Urinary bladder (tissue), 4 donors: ENCODE results near the gene ALDH3B2. TPM values are rescaled to one million over a fixed set of nuclear protein-coding genes. Genes with fewer than 3 reads are reported as not detected.

Source experiments
- DNase-seq: peaks from one replicate; pipeline ENCODE4 v3.0.0-alpha.2; 2015; ENCODE audit errors: extremely low spot score
- H3K27ac ChIP-seq: one replicate; pipeline ENCODE4 v1.5.1; 2013; ENCODE audit warnings: low read depth, mild to moderate bottlenecking, moderate library complexity
- H3K36me3 ChIP-seq: one replicate; pipeline ENCODE4 v1.6.1; 2013; ENCODE audit warnings: mild to moderate bottlenecking, moderate library complexity; ENCODE audit not compliant: insufficient read depth
- H3K4me1 ChIP-seq: one replicate; pipeline ENCODE4 v1.6.1; 2013; ENCODE audit warnings: mild to moderate bottlenecking, moderate library complexity; ENCODE audit not compliant: insufficient read depth
- H3K4me3 ChIP-seq: one replicate; pipeline ENCODE4 v1.5.1; 2013; ENCODE audit warnings: low read depth, low read length
- WGBS: extraction: QIAGEN DNeasy Blood & Tissue Kit; methylation state at CpG from one replicate; pipeline ENCODE4 v1.1.7; 2013; 5-methylcytosine and 5-hydroxymethylcytosine counted together
- polyA plus RNA-seq: library from polyadenylated mRNA; stranded (reverse); fragments of 200-250 nt; gene quantifications from one replicate; pipeline ENCODE4 v1.2.3, GENCODE V29; 2013
- total RNA-seq: library from RNA; depleted of rRNA; stranded (reverse); fragments of >200 nt; gene quantifications from one replicate; pipeline ENCODE4 v1.2.3, GENCODE V29; 2014
- donor health status: healthy with polysubstance abuse.
- donor health status: healthy.

ALDH3B2 gene
- total and polyA plus RNA-seq, 2 donors, result 1.7 to 2.6 TPM

GRCh38 chr11:67647471-67647870 is 27.0 kb downstream of the ALDH3B2 start:
- Histone ChIP-seq H3K4me3 (no peak overlapping the region), H3K36me3 (no peaks in the 10 kb centered on the region), H3K4me1 (no peaks in the 10 kb centered on the region), H3K27ac (no peak overlapping the region)
- WGBS, result 75% methylated on average over 15 of the region's 15 CpGs
- no peak for DNase-seq

- no peaks in the 10 kb centered on the region for H3K4me1 ChIP-seq
- WGBS, result 84% methylated on average over 24 of the region's 24 CpGs
- no peak for DNase-seq
- H3K36me3 ChIP-seq, result no peaks in the 10 kb centered on the region
- no peak overlapping the region for H3K27ac ChIP-seq
- no peak overlapping the region for H3K4me3 ChIP-seq
Observed at GRCh38 chr11:67646535-67647336, 27.7 kb downstream of the ALDH3B2 start.

GRCh38 chr11:67645521-67646461 is 28.6 kb downstream of the ALDH3B2 start:
- Histone ChIP-seq H3K4me1 (no peaks in the 10 kb centered on the region), H3K27ac (no peak overlapping the region), H3K4me3 (no peak overlapping the region), H3K36me3 (no peaks in the 10 kb centered on the region)
- 81% methylated on average over 24 of the region's 24 CpGs for WGBS
- DNase-seq, result no peak

- Histone ChIP-seq H3K4me1 (no peaks in the 10 kb centered on the region), H3K4me3 (no peak overlapping the region), H3K27ac (no peak overlapping the region), H3K36me3 (no peaks in the 10 kb centered on the region)
- DNase-seq, result no peak
- 88% methylated on average over 22 of the region's 22 CpGs for WGBS
Observed at GRCh38 chr11:67644472-67645418, 29.7 kb downstream of the ALDH3B2 start.

GRCh38 chr11:67644042-67644441 is 30.4 kb downstream of the ALDH3B2 start:
- Histone ChIP-seq H3K4me1 (no peaks in the 10 kb centered on the region), H3K36me3 (no peaks in the 10 kb centered on the region), H3K27ac (no peak overlapping the region), H3K4me3 (no peak overlapping the region)
- 87% methylated on average over 5 of the region's 5 CpGs for whole genome bisulfite sequencing
- no peak for DNase-seq

GRCh38 chr11:67642173-67643120 is 32.0 kb downstream of the ALDH3B2 start:
- no peaks in the 10 kb centered on the region for H3K4me1 ChIP-seq
- H3K36me3 ChIP-seq, result no peaks in the 10 kb centered on the region
- H3K4me3 ChIP-seq, result no peak overlapping the region
- no peak overlapping the region for H3K27ac ChIP-seq
- WGBS, result 89% methylated on average over 15 of the region's 15 CpGs
- no peak for DNase-seq

- Histone ChIP-seq H3K36me3 (no peaks in the 10 kb centered on the region), H3K4me3 (no peak overlapping the region), H3K27ac (no peak overlapping the region), H3K4me1 (no peaks in the 10 kb centered on the region)
- DNase-seq, result no peak
- WGBS, result 80% methylated on average over 28 of the region's 28 CpGs
Observed at GRCh38 chr11:67641338-67642172, 32.9 kb downstream of the ALDH3B2 start.

- DNase-seq, result no peak
- Histone ChIP-seq H3K36me3 (no peaks in the 10 kb centered on the region), H3K4me1 (no peaks in the 10 kb centered on the region), H3K27ac (no peak overlapping the region), H3K4me3 (no peak overlapping the region)
- WGBS, result 70% methylated on average over 12 of the region's 12 CpGs
Observed at GRCh38 chr11:67640758-67641337, 33.6 kb downstream of the ALDH3B2 start.

- WGBS, result 46% methylated on average over 23 of the region's 23 CpGs
- no peak overlapping the region for H3K27ac ChIP-seq
- DNase-seq, result no peak
- H3K4me1 ChIP-seq, result no peaks in the 10 kb centered on the region
- no peak overlapping the region for H3K4me3 ChIP-seq
- H3K36me3 ChIP-seq, result no peaks in the 10 kb centered on the region
Observed at GRCh38 chr11:67640021-67640757, 34.2 kb downstream of the ALDH3B2 start.

GRCh38 chr11:67639438-67639859 is 35.0 kb downstream of the ALDH3B2 start, which contains the start of gene TBX10:
TBX10 (minus strand) TSS chr11:67639763; CDS start chr11:67639472, 291 bp downstream.
- WGBS, result 83% methylated on average over 18 of the region's 18 CpGs
- Histone ChIP-seq H3K4me3 (no peak within 1 kb of the TSS), H3K36me3 (no peaks in the 10 kb centered on the region), H3K4me1 (no peaks in the 10 kb centered on the region), H3K27ac (no peak within 1 kb of the TSS)
- DNase-seq, result no peak
